IMR-90 (cell line): ENCODE data around the gene NXPH4.

ENCODE experiments used
- MAZ ChIP-seq: IDR thresholded peaks from 2 replicates; pipeline ENCODE4 v1.6.1; 2012; ENCODE audit warnings: low read depth, mild to moderate bottlenecking, low read length, improper control_type of control experiment, moderate library complexity, borderline replicate concordance
- POLR2A ChIP-seq: IDR thresholded peaks from 2 replicates; pipeline ENCODE4 v1.6.1; 2012; ENCODE audit warnings: mild to moderate bottlenecking, low read depth, low read length
- TF ChIP-seq, protein P1 (sequence below): conservative IDR thresholded peaks from 2 replicates; pipeline ENCODE4 v1.5.1; 2012; ENCODE audit warnings: mild to moderate bottlenecking, low read depth, low read length, improper control_type of control experiment

DNA sequence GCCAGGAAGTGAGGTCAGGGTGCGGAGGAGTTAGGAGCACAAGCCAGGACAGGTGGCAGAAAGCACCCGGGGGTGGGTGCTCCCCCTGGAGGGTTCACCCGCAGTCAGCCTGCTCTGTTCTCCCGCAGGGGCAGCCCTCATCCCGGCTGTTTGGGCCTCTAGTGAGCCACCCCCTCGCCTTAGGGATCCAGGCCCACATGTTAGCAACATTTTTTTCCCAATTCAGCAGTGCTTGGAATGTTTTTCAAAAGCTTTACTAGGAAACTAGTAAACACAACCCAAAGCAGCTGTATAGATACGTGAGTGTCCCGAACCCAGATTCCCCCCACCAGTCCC lies 28.5 kb upstream of the NXPH4 start:
- TF ChIP-seq, protein P1, sequence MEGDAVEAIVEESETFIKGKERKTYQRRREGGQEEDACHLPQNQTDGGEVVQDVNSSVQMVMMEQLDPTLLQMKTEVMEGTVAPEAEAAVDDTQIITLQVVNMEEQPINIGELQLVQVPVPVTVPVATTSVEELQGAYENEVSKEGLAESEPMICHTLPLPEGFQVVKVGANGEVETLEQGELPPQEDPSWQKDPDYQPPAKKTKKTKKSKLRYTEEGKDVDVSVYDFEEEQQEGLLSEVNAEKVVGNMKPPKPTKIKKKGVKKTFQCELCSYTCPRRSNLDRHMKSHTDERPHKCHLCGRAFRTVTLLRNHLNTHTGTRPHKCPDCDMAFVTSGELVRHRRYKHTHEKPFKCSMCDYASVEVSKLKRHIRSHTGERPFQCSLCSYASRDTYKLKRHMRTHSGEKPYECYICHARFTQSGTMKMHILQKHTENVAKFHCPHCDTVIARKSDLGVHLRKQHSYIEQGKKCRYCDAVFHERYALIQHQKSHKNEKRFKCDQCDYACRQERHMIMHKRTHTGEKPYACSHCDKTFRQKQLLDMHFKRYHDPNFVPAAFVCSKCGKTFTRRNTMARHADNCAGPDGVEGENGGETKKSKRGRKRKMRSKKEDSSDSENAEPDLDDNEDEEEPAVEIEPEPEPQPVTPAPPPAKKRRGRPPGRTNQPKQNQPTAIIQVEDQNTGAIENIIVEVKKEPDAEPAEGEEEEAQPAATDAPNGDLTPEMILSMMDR, result no peak
- TF ChIP-seq POLR2A, result no peak
- TF ChIP-seq MAZ, result no peak
